DOHH2 (cell line): ENCODE results near the gene TF.

ENCODE experiments used
- H3F3A ChIP-seq: fragments of 200-600 bp; sonication (generic), shearing (Covaris generic); 2 replicates; pipeline ENCODE4 v1.6.0; 2016; ENCODE audit warnings: antibody characterized with exemption, mild to moderate bottlenecking; ENCODE audit not compliant: control insufficient read depth, insufficient read depth
- H3K27ac ChIP-seq: fragments of 200-600 bp; sonication (generic); 2 replicates; pipeline ENCODE4 v1.5.1; 2014; ENCODE audit warnings: low read depth, mild to moderate bottlenecking, low read length, moderate library complexity
- H3K27me3 ChIP-seq: fragments of 200-600 bp; sonication (generic); 2 replicates; pipeline ENCODE4 v1.6.1; 2014; ENCODE audit warnings: mild to moderate bottlenecking, low read length, mixed read lengths; ENCODE audit not compliant: control insufficient read depth
- H3K36me3 ChIP-seq: fragments of 200-600 bp; sonication (generic); 2 replicates; pipeline ENCODE4 v1.6.1; 2014; ENCODE audit warnings: mild to moderate bottlenecking, low read length, moderate library complexity, mixed read lengths; ENCODE audit not compliant: control insufficient read depth
- H3K4me1 ChIP-seq: fragments of 200-600 bp; sonication (generic); 2 replicates; pipeline ENCODE4 v1.6.1; 2014; ENCODE audit warnings: mild to moderate bottlenecking, low read length, mixed read lengths; ENCODE audit not compliant: control insufficient read depth
- H3K4me2 ChIP-seq: fragments of 200-600 bp; sonication (generic); 2 replicates; pipeline ENCODE4 v1.6.0; 2014; ENCODE audit warnings: mild to moderate bottlenecking, low read length, moderate library complexity
- H3K4me3 ChIP-seq: fragments of 200-600 bp; sonication (generic); 2 replicates; pipeline ENCODE4 v1.5.1; 2014; ENCODE audit warnings: mild to moderate bottlenecking, low read length, mixed read lengths
- H3K79me2 ChIP-seq: fragments of 200-600 bp; sonication (generic); 2 replicates; pipeline ENCODE4 v1.6.1; 2014; ENCODE audit warnings: mild to moderate bottlenecking, low read length, mixed read lengths; ENCODE audit not compliant: control insufficient read depth
- H3K9me2 ChIP-seq: fragments of 200-600 bp; sonication (generic); replicated peaks from 2 replicates; pipeline ENCODE4 v1.6.1; 2014; ENCODE audit warnings: mild to moderate bottlenecking, low read length, mixed read lengths; ENCODE audit not compliant: control insufficient read depth
- H3K9me3 ChIP-seq: fragments of 200-600 bp; sonication (generic); 2 replicates; pipeline ENCODE4 v1.6.1; 2014; ENCODE audit warnings: antibody characterized with exemption, low read length, mixed read lengths; ENCODE audit not compliant: control insufficient read depth, insufficient read depth
- H4K20me1 ChIP-seq: fragments of 200-600 bp; sonication (generic); 2 replicates; pipeline ENCODE4 v1.6.0; 2014; ENCODE audit warnings: low read depth, mild to moderate bottlenecking, antibody characterized with exemption, low read length, moderate library complexity; ENCODE audit not compliant: control insufficient read depth, insufficient read depth
- CTCF ChIP-seq: fragments of 200-600 bp; sonication (generic); IDR thresholded peaks from one replicate; pipeline ENCODE4 v1.5.1; 2014; ENCODE audit warnings: antibody characterized with exemption, mild to moderate bottlenecking, low read depth, low read length; ENCODE audit not compliant: poor library complexity, severe bottlenecking
- EZH2phosphoT487 ChIP-seq: fragments of 200-600 bp; sonication (generic); IDR thresholded peaks from 2 replicates; pipeline ENCODE4 v1.6.1; 2017; ENCODE audit warnings: borderline replicate concordance, mild to moderate bottlenecking, antibody characterized with exemption, low read length, moderate library complexity, mixed read lengths

TF gene

GRCh38 chr3:133842158-133842557 is 96.0 kb downstream of the TF start:
- Histone ChIP-seq H3K4me1 (no peaks in the 10 kb centered on the region), H3K79me2 (no peaks in the 10 kb centered on the region), H3K9me2 (no peaks in the 10 kb centered on the region), H3F3A (no peaks in the 10 kb centered on the region), H3K9me3 (no peaks in the 10 kb centered on the region), H3K4me3 (no peak overlapping the region), H3K36me3 (no peaks in the 10 kb centered on the region), H3K27me3 (no peaks in the 10 kb centered on the region; the same call in none of the 2 replicates), H3K27ac (no peak overlapping the region), H4K20me1 (no peaks in the 10 kb centered on the region), H3K4me2 (no peak overlapping the region)
- no peak for TF ChIP-seq EZH2phosphoT487
- no peak for TF ChIP-seq CTCF

GRCh38 chr3:133843634-133844033 is 97.4 kb downstream of the TF start:
- Histone ChIP-seq H3K4me2 (no peak overlapping the region), H3K27ac (no peak overlapping the region), H3K79me2 (no peaks in the 10 kb centered on the region), H3K4me1 (no peaks in the 10 kb centered on the region), H4K20me1 (no peaks in the 10 kb centered on the region), H3K9me2 (no peaks in the 10 kb centered on the region), H3K36me3 (no peaks in the 10 kb centered on the region), H3F3A (no peaks in the 10 kb centered on the region), H3K9me3 (no peaks in the 10 kb centered on the region), H3K27me3 (peaks cover 3% of the 10 kb centered on the region), H3K4me3 (no peak overlapping the region)
- TF ChIP-seq CTCF = no peak

- H3K36me3 ChIP-seq = no peaks in the 10 kb centered on the region
Measured at GRCh38 chr3:133845127-133845526, 98.9 kb downstream of the TF start.

More at GRCh38 chr3:133845127-133845526, 98.9 kb downstream of the TF start:
- H3K4me1 ChIP-seq = no peaks in the 10 kb centered on the region
- no peak overlapping the region for H3K27ac ChIP-seq
- H3K9me3 ChIP-seq = no peaks in the 10 kb centered on the region
- no peaks in the 10 kb centered on the region for H3K79me2 ChIP-seq
- H3K9me2 ChIP-seq = no peaks in the 10 kb centered on the region
- H3K4me2 ChIP-seq = no peak overlapping the region
- no peaks in the 10 kb centered on the region for H3F3A ChIP-seq
- H4K20me1 ChIP-seq = no peaks in the 10 kb centered on the region
- TF ChIP-seq CTCF = no peak
- no peak for TF ChIP-seq EZH2phosphoT487
- H3K4me3 ChIP-seq = no peak overlapping the region
- peaks cover 10% of the 10 kb centered on the region for H3K27me3 ChIP-seq
